SU-DHL-6 (cell line): ENCODE measurements around the gene DCK.
"Not testable (repeated sequence)": the region's sequence is repeated elsewhere in the genome, so short reads cannot be mapped to it uniquely, and the experiment has no call there.

ENCODE experiments used
- H2AFZ ChIP-seq: fragments of 200-600 bp; sonication (generic); 2 replicates; pipeline ENCODE4 v1.6.1; 2014; ENCODE audit warnings: low read depth, mild to moderate bottlenecking, moderate library complexity, mixed read lengths, antibody characterized with exemption, low read length; ENCODE audit not compliant: severe bottlenecking
- H3F3A ChIP-seq: fragments of 200-600 bp; shearing (Covaris generic); 2 replicates; pipeline ENCODE4 v1.6.0; 2016; ENCODE audit warnings: antibody characterized with exemption, mild to moderate bottlenecking; ENCODE audit not compliant: insufficient read depth
- H3K27ac ChIP-seq: fragments of 200-600 bp; sonication (generic); 2 replicates; pipeline ENCODE4 v1.5.1; 2016; ENCODE audit warnings: low read depth, mild to moderate bottlenecking, low read length, moderate library complexity, mixed read lengths
- H3K27me3 ChIP-seq: fragments of 200-600 bp; sonication (generic), shearing (Covaris generic); 2 replicates; pipeline ENCODE4 v1.6.0; 2014; ENCODE audit warnings: mild to moderate bottlenecking, low read length
- H3K36me3 ChIP-seq: fragments of 200-600 bp; sonication (generic); 2 replicates; pipeline ENCODE4 v1.6.1; 2014; ENCODE audit warnings: mild to moderate bottlenecking, low read length, mixed read lengths
- H3K4me2 ChIP-seq: fragments of 300-600, 200-600 bp; shearing (Covaris generic), sonication (generic); 2 replicates; pipeline ENCODE4 v1.6.0; 2014; ENCODE audit warnings: low read length, low read depth, mild to moderate bottlenecking; ENCODE audit not compliant: poor library complexity, severe bottlenecking
- H3K4me3 ChIP-seq: fragments of 200-600 bp; sonication (generic); 2 replicates; pipeline ENCODE4 v1.5.1; 2014; ENCODE audit warnings: antibody characterized with exemption, low read length, mild to moderate bottlenecking, mixed read lengths; ENCODE audit not compliant: insufficient read depth, poor library complexity, severe bottlenecking
- H3K79me2 ChIP-seq: fragments of 200-600 bp; sonication (generic); 2 replicates; pipeline ENCODE4 v1.6.1; 2014; ENCODE audit warnings: mild to moderate bottlenecking, low read length, moderate library complexity; ENCODE audit not compliant: insufficient read depth
- H3K9ac ChIP-seq: fragments of 200-600 bp; sonication (generic); 2 replicates; pipeline ENCODE4 v1.7.0; 2014; ENCODE audit warnings: mild to moderate bottlenecking, low read length
- H3K9me2 ChIP-seq: fragments of 200-600 bp; sonication (generic); replicated peaks from 2 replicates; pipeline ENCODE4 v1.6.1; 2014; ENCODE audit warnings: low read length; ENCODE audit not compliant: insufficient read depth
- H3K9me3 ChIP-seq: fragments of 200-600 bp; sonication (generic); 2 replicates; pipeline ENCODE4 v1.6.1; 2014; ENCODE audit warnings: low read length, mixed read lengths; ENCODE audit not compliant: insufficient read depth
- H4K20me1 ChIP-seq: fragments of 200-600 bp; sonication (generic); 2 replicates; pipeline ENCODE4 v1.6.1; 2014; ENCODE audit warnings: low read depth, mild to moderate bottlenecking, antibody characterized with exemption, low read length, moderate library complexity, mixed read lengths
- EZH2phosphoT487 ChIP-seq: fragments of 200-600 bp; sonication (generic), shearing (Covaris generic); conservative IDR thresholded peaks from 2 replicates; pipeline ENCODE4 v1.6.1; 2018; ENCODE audit warnings: mild to moderate bottlenecking, antibody characterized with exemption, low read length, moderate library complexity, mixed read lengths
- TF ChIP-seq, protein P1 (sequence below): fragments of 200-600 bp; sonication (generic); IDR thresholded peaks from one replicate; pipeline ENCODE4 v1.5.1; 2017; ENCODE audit warnings: antibody characterized with exemption, mild to moderate bottlenecking, low read length, moderate library complexity; ENCODE audit not compliant: insufficient read depth, poor library complexity, severe bottlenecking

The DCK gene

DNA sequence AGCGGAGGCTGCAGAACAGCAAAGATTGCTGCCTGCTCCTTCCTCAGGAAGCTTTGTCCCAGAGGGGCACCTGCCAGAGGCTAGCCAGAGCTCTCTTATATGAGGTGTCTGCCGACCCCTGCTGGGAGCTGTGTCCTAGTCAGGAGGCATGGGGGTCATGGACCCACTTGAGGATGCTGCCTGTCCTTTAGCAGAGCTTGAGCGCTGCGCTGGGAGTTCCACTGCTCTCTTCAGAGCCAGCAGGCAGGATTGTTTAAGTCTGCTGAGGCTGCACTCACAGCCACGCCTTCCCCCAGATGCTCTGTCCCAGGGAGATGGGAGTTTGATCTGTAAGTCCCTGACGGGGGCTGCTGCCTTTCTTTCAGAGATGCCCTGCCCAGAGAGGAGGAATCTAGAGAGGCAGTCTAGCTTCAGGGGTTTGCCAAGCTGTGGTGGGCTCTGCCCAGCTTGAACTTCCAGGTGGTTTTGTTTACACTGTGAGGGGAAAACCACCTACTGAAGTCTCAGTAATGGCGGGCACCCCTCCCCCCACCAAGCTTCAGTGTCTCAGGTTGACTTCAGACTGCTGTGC is 10.9 kb downstream of the DCK start:
- Histone ChIP-seq H2AFZ (no peak overlapping the region), H3K9me2 (no peaks in the 10 kb centered on the region), H3F3A (peaks cover 22% of the 10 kb centered on the region; the same call in 1 of the 2 replicates), H4K20me1 (no peaks in the 10 kb centered on the region), H3K9ac (peak overlapping the region; percentile 12; the same call in 1 of the 2 replicates), H3K9me3 (no peaks in the 10 kb centered on the region), H3K36me3 (no peaks in the 10 kb centered on the region; the same call in 1 of the 2 replicates), H3K4me2 (peak overlapping the region; percentile 56), H3K4me3 (no peak overlapping the region), H3K79me2 (peaks cover 91% of the 10 kb centered on the region), H3K27ac (peak overlapping the region; percentile 67), H3K27me3 (no peaks in the 10 kb centered on the region)
- TF ChIP-seq EZH2phosphoT487: no peak
- TF ChIP-seq, protein P1, sequence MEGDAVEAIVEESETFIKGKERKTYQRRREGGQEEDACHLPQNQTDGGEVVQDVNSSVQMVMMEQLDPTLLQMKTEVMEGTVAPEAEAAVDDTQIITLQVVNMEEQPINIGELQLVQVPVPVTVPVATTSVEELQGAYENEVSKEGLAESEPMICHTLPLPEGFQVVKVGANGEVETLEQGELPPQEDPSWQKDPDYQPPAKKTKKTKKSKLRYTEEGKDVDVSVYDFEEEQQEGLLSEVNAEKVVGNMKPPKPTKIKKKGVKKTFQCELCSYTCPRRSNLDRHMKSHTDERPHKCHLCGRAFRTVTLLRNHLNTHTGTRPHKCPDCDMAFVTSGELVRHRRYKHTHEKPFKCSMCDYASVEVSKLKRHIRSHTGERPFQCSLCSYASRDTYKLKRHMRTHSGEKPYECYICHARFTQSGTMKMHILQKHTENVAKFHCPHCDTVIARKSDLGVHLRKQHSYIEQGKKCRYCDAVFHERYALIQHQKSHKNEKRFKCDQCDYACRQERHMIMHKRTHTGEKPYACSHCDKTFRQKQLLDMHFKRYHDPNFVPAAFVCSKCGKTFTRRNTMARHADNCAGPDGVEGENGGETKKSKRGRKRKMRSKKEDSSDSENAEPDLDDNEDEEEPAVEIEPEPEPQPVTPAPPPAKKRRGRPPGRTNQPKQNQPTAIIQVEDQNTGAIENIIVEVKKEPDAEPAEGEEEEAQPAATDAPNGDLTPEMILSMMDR: no peak

DNA sequence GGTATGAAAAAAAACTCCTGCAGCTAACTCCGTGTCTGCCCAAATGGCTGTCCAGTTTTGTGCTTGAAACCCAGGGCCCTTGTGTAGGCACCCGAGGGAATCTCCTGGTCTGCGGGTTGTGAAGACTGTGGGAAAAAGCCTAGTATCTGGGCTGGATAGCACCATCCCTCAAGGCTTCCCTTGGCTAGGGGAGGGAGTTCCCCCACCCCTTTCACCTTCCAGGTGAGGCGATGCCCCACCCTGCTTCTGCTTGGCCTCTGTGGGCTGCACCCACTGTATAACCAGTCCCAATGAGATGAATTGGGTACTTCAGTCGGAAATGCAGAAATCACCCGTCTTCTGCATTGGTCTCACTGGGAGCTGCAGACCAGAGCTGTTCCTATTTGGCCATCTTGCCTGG is 11.6 kb downstream of the DCK start:
- H3K27ac ChIP-seq: peak overlapping the region; percentile 67
- H3K4me2 ChIP-seq: peak overlapping the region; percentile 31
- not testable (repeated sequence) for H3K9me2 ChIP-seq, H2AFZ ChIP-seq, H3K27me3 ChIP-seq, H4K20me1 ChIP-seq, H3K4me3 ChIP-seq, H3K36me3 ChIP-seq, H3K9me3 ChIP-seq
- peaks cover 22% of the 10 kb centered on the region; the same call in 1 of the 2 replicates for H3F3A ChIP-seq
- peaks cover 93% of the 10 kb centered on the region for H3K79me2 ChIP-seq
- H3K9ac ChIP-seq: peak overlapping the region; percentile 12; the same call in 1 of the 2 replicates

DNA sequence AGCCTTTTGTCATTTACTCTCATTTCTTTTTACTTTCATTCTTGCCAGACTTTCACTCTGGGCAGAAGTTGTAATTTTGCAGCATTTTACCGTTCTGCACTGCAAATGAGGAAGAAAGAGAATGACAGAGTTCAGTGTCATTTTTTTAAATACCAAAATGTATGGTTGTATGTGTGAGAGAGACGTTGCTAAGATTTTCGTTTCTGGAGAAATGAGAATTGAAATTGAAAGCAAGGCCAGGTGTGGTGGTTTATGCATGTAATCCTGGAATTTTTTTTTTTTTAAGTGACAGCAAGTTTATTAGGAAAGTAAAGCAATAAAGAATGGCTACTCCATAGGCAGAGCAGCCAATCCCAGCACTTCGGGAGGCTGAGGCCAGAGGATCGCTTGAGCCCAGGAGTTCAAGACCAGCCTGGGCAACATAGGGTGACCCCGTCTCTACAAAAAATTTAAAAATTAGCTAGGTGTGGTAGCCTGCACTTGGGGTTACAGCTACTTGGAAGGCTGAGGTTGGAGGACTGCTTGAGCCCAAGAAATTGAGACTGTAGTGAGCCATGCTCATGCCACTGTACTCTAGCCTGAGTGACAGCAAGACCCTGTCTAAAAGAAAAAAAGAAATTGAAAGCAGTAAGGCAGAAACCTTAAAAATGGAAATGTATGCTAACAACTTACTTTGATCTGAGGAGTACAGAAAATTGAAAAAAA is 12.9 kb downstream of the DCK start:
- no peak overlapping the region for H2AFZ ChIP-seq
- H3K27me3 ChIP-seq: no peaks in the 10 kb centered on the region
- no peaks in the 10 kb centered on the region for H3K9me2 ChIP-seq
- H3K4me3 ChIP-seq: no peak overlapping the region
- H4K20me1 ChIP-seq: no peaks in the 10 kb centered on the region
- H3K79me2 ChIP-seq: peaks cover 95% of the 10 kb centered on the region
- peak overlapping the region; percentile 30 for H3K4me2 ChIP-seq
- TF ChIP-seq, protein P1: no peak
- TF ChIP-seq EZH2phosphoT487: no peak
- peaks cover under 1% of the 10 kb centered on the region; the same call in 1 of the 2 replicates for H3K36me3 ChIP-seq
- no peaks in the 10 kb centered on the region for H3K9me3 ChIP-seq
- H3F3A ChIP-seq: peaks cover 22% of the 10 kb centered on the region; the same call in 1 of the 2 replicates
- H3K9ac ChIP-seq: no peak overlapping the region
- peak overlapping the region; percentile 52 for H3K27ac ChIP-seq

DNA sequence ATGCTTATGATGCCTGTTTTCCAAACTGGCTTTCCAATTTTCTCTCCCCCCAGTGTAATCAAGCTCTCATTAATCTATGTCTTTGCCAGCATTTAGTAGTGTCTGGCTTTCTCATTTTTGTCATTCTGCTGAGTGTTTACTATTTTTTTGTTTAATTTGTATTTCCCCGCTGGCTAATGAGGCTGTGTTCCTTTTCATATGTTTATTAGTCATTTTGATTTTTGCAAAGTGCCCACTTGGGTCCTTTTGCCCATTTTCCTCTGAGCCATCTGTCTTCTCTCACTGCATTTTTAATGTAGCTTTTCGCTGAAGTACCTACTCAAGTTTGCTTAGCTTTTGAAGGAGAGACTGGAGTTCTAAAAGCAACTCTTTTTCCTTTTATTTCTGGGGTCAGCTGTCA is 14.7 kb downstream of the DCK start:
- H4K20me1 ChIP-seq: no peaks in the 10 kb centered on the region
- H3K9me2 ChIP-seq: no peaks in the 10 kb centered on the region
- no peak overlapping the region for H3K4me3 ChIP-seq
- H3K79me2 ChIP-seq: peaks cover 87% of the 10 kb centered on the region
- peaks cover 4% of the 10 kb centered on the region; the same call in 1 of the 2 replicates for H3K36me3 ChIP-seq
- peak overlapping the region; percentile 23; the same call in 1 of the 2 replicates for H3K27ac ChIP-seq
- H3K27me3 ChIP-seq: no peaks in the 10 kb centered on the region
- H3K9ac ChIP-seq: no peak overlapping the region
- no peak overlapping the region for H2AFZ ChIP-seq
- TF ChIP-seq, protein P1: no peak
- TF ChIP-seq EZH2phosphoT487: no peak
- H3K9me3 ChIP-seq: no peaks in the 10 kb centered on the region
- H3F3A ChIP-seq: peaks cover 22% of the 10 kb centered on the region; the same call in 1 of the 2 replicates
- H3K4me2 ChIP-seq: peak overlapping the region; percentile 15
